C4-2B (cell line): ENCODE results near the gene C11orf65.

Source experiments
- H3K27ac ChIP-seq: fragments of 450-650 bp; 2 replicates; pipeline ENCODE4 v1.5.1; 2017
- ZFX ChIP-seq: fragments of 450-650 bp; IDR thresholded peaks from 2 replicates; pipeline ENCODE4 v1.6.1; 2017
- TF ChIP-seq, protein P1 (sequence below): fragments of 450-650 bp; conservative IDR thresholded peaks from 2 replicates; pipeline ENCODE4 v1.5.1; 2017; ENCODE audit warnings: mild to moderate bottlenecking

C11orf65 gene

GRCh38 chr11:108495326-108495725, 28.0 kb upstream of the C11orf65 start:
- H3K27ac ChIP-seq: no peak overlapping the region
- no peak for TF ChIP-seq ZFX
- TF ChIP-seq, protein P1, sequence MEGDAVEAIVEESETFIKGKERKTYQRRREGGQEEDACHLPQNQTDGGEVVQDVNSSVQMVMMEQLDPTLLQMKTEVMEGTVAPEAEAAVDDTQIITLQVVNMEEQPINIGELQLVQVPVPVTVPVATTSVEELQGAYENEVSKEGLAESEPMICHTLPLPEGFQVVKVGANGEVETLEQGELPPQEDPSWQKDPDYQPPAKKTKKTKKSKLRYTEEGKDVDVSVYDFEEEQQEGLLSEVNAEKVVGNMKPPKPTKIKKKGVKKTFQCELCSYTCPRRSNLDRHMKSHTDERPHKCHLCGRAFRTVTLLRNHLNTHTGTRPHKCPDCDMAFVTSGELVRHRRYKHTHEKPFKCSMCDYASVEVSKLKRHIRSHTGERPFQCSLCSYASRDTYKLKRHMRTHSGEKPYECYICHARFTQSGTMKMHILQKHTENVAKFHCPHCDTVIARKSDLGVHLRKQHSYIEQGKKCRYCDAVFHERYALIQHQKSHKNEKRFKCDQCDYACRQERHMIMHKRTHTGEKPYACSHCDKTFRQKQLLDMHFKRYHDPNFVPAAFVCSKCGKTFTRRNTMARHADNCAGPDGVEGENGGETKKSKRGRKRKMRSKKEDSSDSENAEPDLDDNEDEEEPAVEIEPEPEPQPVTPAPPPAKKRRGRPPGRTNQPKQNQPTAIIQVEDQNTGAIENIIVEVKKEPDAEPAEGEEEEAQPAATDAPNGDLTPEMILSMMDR: no peak

DNA sequence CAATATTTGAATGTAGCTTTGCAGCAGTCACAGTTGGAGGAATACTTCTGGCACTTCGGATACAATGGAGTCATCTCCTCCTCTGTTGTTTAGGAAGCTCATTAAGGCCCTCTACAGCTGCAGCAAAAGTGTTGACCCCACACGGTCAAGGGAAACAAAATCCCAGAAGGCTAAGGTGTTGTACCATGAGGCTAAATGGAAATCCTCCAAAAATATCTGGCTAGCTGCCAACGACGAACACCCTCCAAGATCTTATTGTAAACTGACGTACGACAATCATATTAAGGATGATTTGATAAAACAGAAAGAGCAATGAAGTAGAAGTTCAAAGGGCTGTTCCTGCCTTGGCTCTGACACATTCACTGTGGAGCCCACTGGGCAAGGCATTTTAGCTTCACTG, 26.9 kb upstream of the C11orf65 start:
- H3K27ac ChIP-seq: no peak overlapping the region
- no peak for TF ChIP-seq ZFX
- TF ChIP-seq, protein P1: no peak

GRCh38 chr11:108491936-108492335, 24.6 kb upstream of the C11orf65 start:
- no peak overlapping the region for H3K27ac ChIP-seq
- TF ChIP-seq, protein P1: no peak
- TF ChIP-seq ZFX: no peak

- H3K27ac ChIP-seq: no peak overlapping the region
- TF ChIP-seq, protein P1: no peak
- TF ChIP-seq ZFX: no peak
Observed at GRCh38 chr11:108486828-108487227, 19.5 kb upstream of the C11orf65 start.

DNA sequence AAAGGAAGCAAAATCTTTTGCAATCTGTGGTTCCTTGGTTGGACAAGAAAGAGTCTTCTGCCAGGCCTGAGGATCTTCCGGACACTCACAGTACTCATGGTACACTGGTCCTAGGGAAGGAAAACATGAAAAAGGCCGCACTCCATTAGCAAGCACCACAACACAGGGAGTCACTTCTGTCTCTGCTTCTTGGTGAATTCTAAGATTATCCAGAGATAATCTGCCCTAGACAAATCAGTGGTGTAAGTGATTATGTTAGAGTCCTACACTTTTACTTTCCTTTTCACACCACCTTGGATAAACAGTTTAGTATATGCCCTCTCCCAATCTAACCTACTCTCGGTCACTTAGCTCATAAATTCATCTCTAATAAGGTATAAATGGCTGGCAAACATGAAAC, 19.0 kb upstream of the C11orf65 start:
- H3K27ac ChIP-seq: no peak overlapping the region
- no peak for TF ChIP-seq ZFX
- TF ChIP-seq, protein P1: no peak

DNA sequence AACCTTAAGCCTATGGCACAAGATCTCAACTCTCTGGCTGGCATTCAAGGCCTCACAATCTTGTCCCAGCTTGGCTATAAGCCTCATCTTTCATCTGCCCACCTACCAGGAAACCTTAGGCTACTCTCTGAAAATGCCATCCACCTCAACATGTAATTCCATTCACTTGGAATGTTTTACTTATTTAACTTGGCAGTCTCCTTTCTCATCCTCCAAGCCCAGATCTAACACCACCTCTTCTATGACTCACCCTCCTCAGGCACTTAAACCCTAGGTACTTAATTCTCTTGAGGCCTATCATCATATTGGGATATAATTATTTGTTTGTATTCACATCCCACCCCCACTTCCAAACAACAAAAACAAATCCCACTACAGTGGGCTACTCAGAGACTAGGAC, 15.8 kb upstream of the C11orf65 start:
- H3K27ac ChIP-seq: no peak overlapping the region
- TF ChIP-seq, protein P1: no peak
- TF ChIP-seq ZFX: no peak

DNA sequence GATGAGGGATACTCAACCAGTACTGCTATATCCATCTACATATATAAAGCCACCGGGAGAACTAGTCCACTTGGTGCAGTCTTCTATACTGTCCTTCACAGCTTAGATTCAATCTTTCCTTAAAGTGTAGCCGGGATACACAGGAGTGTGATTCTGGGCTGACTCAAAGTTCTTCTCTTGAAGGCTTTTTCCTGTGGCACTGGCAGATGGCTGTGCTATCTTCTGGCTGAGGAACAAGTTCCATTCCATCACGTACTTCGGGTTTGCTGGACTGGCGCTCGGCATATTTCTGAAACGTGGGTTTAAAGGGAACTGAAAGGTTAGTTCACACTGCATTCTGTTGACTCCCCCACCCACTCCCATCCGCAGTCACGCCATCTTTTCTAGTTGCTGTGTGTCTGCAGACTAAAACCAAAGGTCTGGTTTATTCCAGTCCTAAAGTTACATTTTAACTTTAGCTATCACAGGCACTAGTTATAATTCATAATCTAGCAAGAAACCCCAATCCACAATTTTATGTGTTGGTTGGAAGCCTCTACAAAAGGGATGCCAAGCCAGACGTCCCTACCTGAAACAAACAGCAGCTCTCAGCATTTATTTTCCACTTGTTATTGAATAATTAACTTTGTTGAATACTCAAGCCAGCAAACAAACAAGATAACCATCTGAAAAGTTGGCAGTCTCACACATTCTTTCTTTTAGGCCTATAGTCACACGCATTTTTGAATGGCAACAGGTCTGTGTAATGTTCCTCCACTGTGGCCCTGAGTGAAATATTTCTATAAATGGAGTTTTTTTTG, 7.5 kb upstream of the C11orf65 start:
- H3K27ac ChIP-seq: peak overlapping the region; percentile 22; the same call in 1 of the 2 replicates
- TF ChIP-seq, protein P1: no peak
